GM19397 (cell line): ENCODE data around the gene FLAD1.
A peak's percentile ranks its signal among the peaks of the same experiment; 100 is the strongest.
"Not testable (repeated sequence)": the region's sequence is repeated elsewhere in the genome, so short reads cannot be mapped to it uniquely, and the experiment has no call there.

ENCODE experiments used
- ATAC-seq: cut with Tn5 transposase; IDR thresholded peaks from one replicate; pipeline ENCODE4 v1.9.1; 2021; ENCODE audit warnings: mild to moderate bottlenecking, moderate library complexity; ENCODE audit not compliant: unreplicated experiment

FLAD1 gene

GRCh38 chr1:154967331-154967950, 15.7 kb upstream of the FLAD1 start:
- no peak for ATAC-seq

GRCh38 chr1:154968731-154969130, 14.4 kb upstream of the FLAD1 start:
- ATAC-seq = no peak

GRCh38 chr1:154969246-154969645, 13.9 kb upstream of the FLAD1 start:
- ATAC-seq = no peak

- no peak for ATAC-seq
Observed at GRCh38 chr1:154969860-154970452, 13.2 kb upstream of the FLAD1 start.

- no peak for ATAC-seq
Observed at GRCh38 chr1:154970631-154971340, 12.4 kb upstream of the FLAD1 start, which contains the start of gene SHC1. SHC1 (minus strand) TSS chr1:154970747; CDS start chr1:154970526, 221 bp downstream.

GRCh38 chr1:154971341-154971998, 11.7 kb upstream of the FLAD1 start:
- ATAC-seq = no peak

GRCh38 chr1:154972213-154972516, 11.0 kb upstream of the FLAD1 start:
- no peak for ATAC-seq

- ATAC-seq = no peak
Observed at GRCh38 chr1:154972517-154973343, 10.4 kb upstream of the FLAD1 start.

GRCh38 chr1:154973344-154974101, 9.6 kb upstream of the FLAD1 start:
- ATAC-seq = peak; percentile 10

GRCh38 chr1:154974102-154974807, 8.9 kb upstream of the FLAD1 start, which contains the start of gene CKS1B:
CKS1B (plus strand) TSS chr1:154974681; CDS start chr1:154974746, 65 bp downstream.
- peak; percentile 81 for ATAC-seq

- ATAC-seq = peak; percentile 42
Observed at GRCh38 chr1:154974808-154975408, 8.2 kb upstream of the FLAD1 start.

GRCh38 chr1:154975409-154976059, 7.6 kb upstream of the FLAD1 start:
- ATAC-seq = no peak

GRCh38 chr1:154977762-154978161, 5.4 kb upstream of the FLAD1 start:
- not testable (repeated sequence) for ATAC-seq

- no peak for ATAC-seq
Observed at GRCh38 chr1:154978360-154978759, 4.8 kb upstream of the FLAD1 start.

GRCh38 chr1:154982341-154982740, 803 bp upstream of the FLAD1 start:
- ATAC-seq = no peak

- no peak for ATAC-seq
Observed at GRCh38 chr1:154983776-154984466, 777 bp downstream of the FLAD1 start.

GRCh38 chr1:154986736-154987135, 3.6 kb downstream of the FLAD1 start:
- ATAC-seq = not testable (repeated sequence)

- no peak for ATAC-seq
Observed at GRCh38 chr1:154987326-154987725, 4.2 kb downstream of the FLAD1 start.
